KMS-11 (cell line): ENCODE data around the gene CDKL5.

Experiments
- H2AFZ ChIP-seq: fragments of 200-600 bp; sonication (generic); 2 replicates; pipeline ENCODE4 v1.6.1; 2016; ENCODE audit warnings: antibody characterized with exemption, mixed run types, low read depth
- H3K27ac ChIP-seq: fragments of 200-600 bp; sonication (generic); 2 replicates; pipeline ENCODE4 v1.6.1; 2016; ENCODE audit warnings: mild to moderate bottlenecking, mixed run types
- H3K27me3 ChIP-seq: fragments of 200-600 bp; sonication (generic); 2 replicates; pipeline ENCODE4 v1.6.1; 2017; ENCODE audit warnings: mild to moderate bottlenecking, low read depth, mixed run types, moderate library complexity; ENCODE audit not compliant: insufficient read depth
- H3K36me3 ChIP-seq: fragments of 200-600 bp; sonication (generic); 2 replicates; pipeline ENCODE4 v1.6.1; 2017; ENCODE audit warnings: mild to moderate bottlenecking, mixed run types; ENCODE audit not compliant: insufficient read depth
- H3K4me1 ChIP-seq: fragments of 200-600 bp; sonication (generic); 2 replicates; pipeline ENCODE4 v1.6.1; 2016; ENCODE audit warnings: mild to moderate bottlenecking, low read depth, mixed run types; ENCODE audit not compliant: poor library complexity, severe bottlenecking
- H3K4me2 ChIP-seq: fragments of 200-600 bp; sonication (generic); 2 replicates; pipeline ENCODE4 v1.7.0; 2016; ENCODE audit warnings: mild to moderate bottlenecking, mixed run types
- H3K4me3 ChIP-seq: fragments of 200-600 bp; sonication (generic); IDR thresholded peaks from 2 replicates; pipeline ENCODE4 v1.6.1; 2017; ENCODE audit warnings: low read depth, low read length, mixed read lengths; ENCODE audit not compliant: insufficient read depth
- H3K79me2 ChIP-seq: fragments of 200-600 bp; sonication (generic); 2 replicates; pipeline ENCODE4 v1.6.1; 2016; ENCODE audit warnings: low read depth, mixed run types; ENCODE audit not compliant: insufficient read depth
- H3K9ac ChIP-seq: fragments of 200-600 bp; sonication (generic); 2 replicates; pipeline ENCODE4 v1.6.1; 2016; ENCODE audit warnings: mild to moderate bottlenecking, mixed run types
- H4K20me1 ChIP-seq: fragments of 200-600 bp; sonication (generic); 2 replicates; pipeline ENCODE4 v1.6.1; 2016; ENCODE audit warnings: mild to moderate bottlenecking, mixed run types; ENCODE audit not compliant: insufficient read depth
- TF ChIP-seq, protein P1 (sequence below): fragments of 200-600 bp; sonication (generic); conservative IDR thresholded peaks from 2 replicates; pipeline ENCODE4 v1.6.1; 2017; ENCODE audit warnings: low read depth, mild to moderate bottlenecking, antibody characterized with exemption, low read length, moderate library complexity, mixed read lengths

The CDKL5 gene

GRCh38 chrX:18638398-18638797, 213.0 kb downstream of the CDKL5 start:
- no peaks in the 10 kb centered on the region for H3K79me2 ChIP-seq
- H3K4me2 ChIP-seq, result no peak overlapping the region
- TF ChIP-seq, protein P1, sequence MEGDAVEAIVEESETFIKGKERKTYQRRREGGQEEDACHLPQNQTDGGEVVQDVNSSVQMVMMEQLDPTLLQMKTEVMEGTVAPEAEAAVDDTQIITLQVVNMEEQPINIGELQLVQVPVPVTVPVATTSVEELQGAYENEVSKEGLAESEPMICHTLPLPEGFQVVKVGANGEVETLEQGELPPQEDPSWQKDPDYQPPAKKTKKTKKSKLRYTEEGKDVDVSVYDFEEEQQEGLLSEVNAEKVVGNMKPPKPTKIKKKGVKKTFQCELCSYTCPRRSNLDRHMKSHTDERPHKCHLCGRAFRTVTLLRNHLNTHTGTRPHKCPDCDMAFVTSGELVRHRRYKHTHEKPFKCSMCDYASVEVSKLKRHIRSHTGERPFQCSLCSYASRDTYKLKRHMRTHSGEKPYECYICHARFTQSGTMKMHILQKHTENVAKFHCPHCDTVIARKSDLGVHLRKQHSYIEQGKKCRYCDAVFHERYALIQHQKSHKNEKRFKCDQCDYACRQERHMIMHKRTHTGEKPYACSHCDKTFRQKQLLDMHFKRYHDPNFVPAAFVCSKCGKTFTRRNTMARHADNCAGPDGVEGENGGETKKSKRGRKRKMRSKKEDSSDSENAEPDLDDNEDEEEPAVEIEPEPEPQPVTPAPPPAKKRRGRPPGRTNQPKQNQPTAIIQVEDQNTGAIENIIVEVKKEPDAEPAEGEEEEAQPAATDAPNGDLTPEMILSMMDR, result no peak
- no peaks in the 10 kb centered on the region for H3K36me3 ChIP-seq
- no peak overlapping the region for H3K9ac ChIP-seq
- H4K20me1 ChIP-seq, result no peaks in the 10 kb centered on the region
- no peaks in the 10 kb centered on the region for H3K27me3 ChIP-seq
- no peak overlapping the region for H3K4me3 ChIP-seq
- no peak overlapping the region for H3K27ac ChIP-seq
- H3K4me1 ChIP-seq, result no peaks in the 10 kb centered on the region
- H2AFZ ChIP-seq, result no peak overlapping the region

- no peaks in the 10 kb centered on the region for H3K27me3 ChIP-seq
- H2AFZ ChIP-seq, result no peak overlapping the region
- H4K20me1 ChIP-seq, result no peaks in the 10 kb centered on the region
- TF ChIP-seq, protein P1, result no peak
- no peaks in the 10 kb centered on the region for H3K79me2 ChIP-seq
- no peaks in the 10 kb centered on the region for H3K36me3 ChIP-seq
- no peak overlapping the region for H3K4me3 ChIP-seq
- no peaks in the 10 kb centered on the region for H3K4me1 ChIP-seq
- H3K27ac ChIP-seq, result no peak overlapping the region
- no peak overlapping the region for H3K4me2 ChIP-seq
- no peak overlapping the region for H3K9ac ChIP-seq
These were observed 213.9 kb downstream of the CDKL5 start for GRCh38 chrX:18639280-18639679.

DNA sequence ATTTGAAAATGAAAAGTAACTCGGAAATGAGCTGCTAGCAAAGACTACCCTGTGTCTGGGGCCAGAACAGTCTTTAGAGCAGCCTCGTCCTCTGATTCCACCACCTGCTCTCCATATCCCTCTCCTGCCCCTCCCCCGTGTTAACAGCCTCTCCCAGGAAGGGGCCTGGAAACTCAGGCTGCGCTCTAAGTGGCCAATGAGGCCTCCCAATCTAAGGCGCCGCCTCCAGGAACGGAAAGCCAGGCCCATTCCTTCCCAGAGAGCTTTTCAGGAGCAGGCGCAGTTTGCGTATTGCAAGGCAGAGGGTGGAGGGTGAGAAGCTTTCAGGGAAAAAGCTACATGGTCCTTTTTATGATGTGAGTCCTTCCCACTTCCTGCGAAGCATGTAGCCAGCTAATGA, 215.3 kb downstream of the CDKL5 start:
- H3K27ac ChIP-seq, result no peak overlapping the region
- H3K36me3 ChIP-seq, result no peaks in the 10 kb centered on the region
- H3K79me2 ChIP-seq, result no peaks in the 10 kb centered on the region
- no peaks in the 10 kb centered on the region for H3K4me1 ChIP-seq
- no peak overlapping the region for H3K4me2 ChIP-seq
- no peak overlapping the region for H3K9ac ChIP-seq
- H4K20me1 ChIP-seq, result no peaks in the 10 kb centered on the region
- H2AFZ ChIP-seq, result no peak overlapping the region
- TF ChIP-seq, protein P1, result no peak
- H3K4me3 ChIP-seq, result no peak overlapping the region
- H3K27me3 ChIP-seq, result no peaks in the 10 kb centered on the region

GRCh38 chrX:18643243-18643642, 217.8 kb downstream of the CDKL5 start:
- no peaks in the 10 kb centered on the region for H3K4me1 ChIP-seq
- H3K9ac ChIP-seq, result no peak overlapping the region
- H3K79me2 ChIP-seq, result no peaks in the 10 kb centered on the region
- no peak overlapping the region for H3K4me2 ChIP-seq
- H3K36me3 ChIP-seq, result no peaks in the 10 kb centered on the region
- no peaks in the 10 kb centered on the region for H3K27me3 ChIP-seq
- H3K27ac ChIP-seq, result no peak overlapping the region
- H3K4me3 ChIP-seq, result no peak overlapping the region
- TF ChIP-seq, protein P1, result no peak
- H2AFZ ChIP-seq, result no peak overlapping the region
- H4K20me1 ChIP-seq, result no peaks in the 10 kb centered on the region

GRCh38 chrX:18643853-18644252, 218.4 kb downstream of the CDKL5 start:
- H2AFZ ChIP-seq, result no peak overlapping the region
- no peaks in the 10 kb centered on the region for H3K36me3 ChIP-seq
- no peak overlapping the region for H3K4me3 ChIP-seq
- no peaks in the 10 kb centered on the region for H4K20me1 ChIP-seq
- H3K27me3 ChIP-seq, result no peaks in the 10 kb centered on the region
- no peaks in the 10 kb centered on the region for H3K4me1 ChIP-seq
- no peaks in the 10 kb centered on the region for H3K79me2 ChIP-seq
- H3K27ac ChIP-seq, result no peak overlapping the region
- TF ChIP-seq, protein P1, result no peak
- no peak overlapping the region for H3K4me2 ChIP-seq
- no peak overlapping the region for H3K9ac ChIP-seq
